ENCODE results near the gene RAB10. TPM values are rescaled to one million over a fixed set of nuclear protein-coding genes. Genes with fewer than 3 reads are reported as not detected.

Gene RAB10
- total RNA-seq, 1 experiment from 2014 or later = 167 TPM

GRCh38 chr2:26170795-26171194 lies 136.9 kb downstream of the RAB10 start:
- DNase-seq (ENCODE audit: low read depth, low spot score) (no peak), ATAC-seq (no peak)
- Histone ChIP-seq H2AFZ (ENCODE audit: low read depth, low read length, poor library complexity, severe bottlenecking) (no peak overlapping the region), H3K9me3 (ENCODE audit: control insufficient read depth in 1 of 2, insufficient read depth in 1 of 2, low read depth in 1 of 2, low read length in 2 of 2) (no peaks in the 10 kb centered on the region), H3K79me2 (ENCODE audit: insufficient read depth, low read length) (peaks cover 6% of the 10 kb centered on the region; the same call in 1 of the 2 replicates), H3K27me3 (ENCODE audit: insufficient read depth, low read length) (no peaks in the 10 kb centered on the region), H3K27ac (ENCODE audit: low read depth, low read length) (no peak overlapping the region), H3K4me2 (ENCODE audit: low read length) (no peak overlapping the region), H3K36me3 (ENCODE audit: control insufficient read depth in 1 of 2, insufficient read depth in 2 of 2, low read length in 2 of 2) (no peaks in the 10 kb centered on the region), H3K4me3 (replicated peaks in 1 of 2; ENCODE audit: low read depth in 1 of 2, low read length in 2 of 2) (no peak overlapping the region), H3K9ac (ENCODE audit: low read length) (no peak overlapping the region), H3K4me1 (ENCODE audit: control insufficient read depth in 1 of 2, insufficient read depth in 2 of 2, low read length in 2 of 2) (peaks cover 0 to 12% of the 10 kb centered on the region in 2 experiments; a peak in 1 of 4 replicates), H3K9me2 (ENCODE audit: insufficient read depth) (no peaks in the 10 kb centered on the region), H4K20me1 (ENCODE audit: insufficient read depth) (no peaks in the 10 kb centered on the region)
- intact Hi-C loops (cut with micrococcal nuclease) = loop anchor here (2.0 kb wide), 1 partner anchor 298 kb away; no protein-coding TSS in a partner anchor
- RAD21 ChIA-PET (ENCODE audit: low non-redundant PET in 1 of 2, low total read pairs in 2 of 2, uncharacterized antibody in 2 of 2, unreplicated experiment in 2 of 2) = no interaction called here
- TF ChIP-seq ZBTB33 (IDR thresholded peaks at IDR 0.05; ENCODE audit: extremely low read depth, insufficient replicate concordance, low read length) (no peak), CBX3 (IDR thresholded peaks at IDR 0.05; ENCODE audit: low read depth) (no peak), CTCF (IDR thresholded peaks at IDR 0.05 in 2 of 3, conservative IDR thresholded peaks at IDR 0.05 in 1 of 3; ENCODE audit: borderline replicate concordance in 1 of 3, insufficient read depth in 1 of 3, low read depth in 2 of 3, low read length in 2 of 3) (no peak), REST (IDR thresholded peaks at IDR 0.05; ENCODE audit: low read depth) (no peak), ZNF274 (IDR thresholded peaks at IDR 0.05; ENCODE audit: low read depth, low read length) (no peak), ELF1 (IDR thresholded peaks at IDR 0.05; ENCODE audit: borderline replicate concordance, low read depth) (no peak), YY1 (IDR thresholded peaks at IDR 0.05; ENCODE audit: extremely low read depth, insufficient replicate concordance, low read depth, low read length) (no peak), FOSL1 (IDR thresholded peaks at IDR 0.05; ENCODE audit: low read depth) (no peak), EZH2phosphoT487 (IDR thresholded peaks at IDR 0.05; ENCODE audit: borderline replicate concordance) (no peak)
- BruUV-seq (replicated peaks) = no TSS peak
- CTCF ChIA-PET = no interaction called here
- POLR2A ChIA-PET = no interaction called here

Data from HCT116 (cell line).